Fibroblast of lung (primary cell): ENCODE measurements around the gene PNPLA7.

Experiments
- CTCF ChIP-seq, 2 donors: IDR thresholded peaks in 1 of 2; conservative IDR thresholded peaks in 1 of 2; 1 replicate in 1 of 2; 2 replicates in 1 of 2; pipeline ENCODE4 v1.5.1; 2011 to 2012; ENCODE audit warnings: low read length in 2 of 2, control low read depth in 1 of 2, inconsistent platforms in 1 of 2, low read depth in 1 of 2, mild to moderate bottlenecking in 1 of 2
- EZH2 ChIP-seq: IDR thresholded peaks from 2 replicates; pipeline ENCODE4 v1.5.1; 2012; ENCODE audit warnings: low read length, control low read depth, mild to moderate bottlenecking; ENCODE audit errors: missing control alignments

- no peak for TF ChIP-seq EZH2
- TF ChIP-seq CTCF (conservative IDR thresholded peaks at IDR 0.05 in 1 of 2, IDR thresholded peaks at IDR 0.05 in 1 of 2; ENCODE audit: low read depth in 1 of 2, low read length in 2 of 2) = no peak
These were observed 12.1 kb downstream of the PNPLA7 start for GRCh38 chr9:137538058-137538457.
